Activated CD8-positive, alpha-beta memory T cell treated with anti-CD3 and anti-CD28 coated beads, Interleukin-2, amount 50 U/mL, for 4 hours (primary cell): ENCODE data around the gene IGFBP5.

Experiments used
- DNase-seq: peaks from one replicate; pipeline ENCODE4 v3.0.0-alpha.2; 2020

Gene IGFBP5

GRCh38 chr2:216687111-216687510, 8.2 kb downstream of the IGFBP5 start:
- DNase-seq: no peak

- no peak for DNase-seq
These were observed 9.9 kb downstream of the IGFBP5 start for GRCh38 chr2:216685327-216685875.

DNA sequence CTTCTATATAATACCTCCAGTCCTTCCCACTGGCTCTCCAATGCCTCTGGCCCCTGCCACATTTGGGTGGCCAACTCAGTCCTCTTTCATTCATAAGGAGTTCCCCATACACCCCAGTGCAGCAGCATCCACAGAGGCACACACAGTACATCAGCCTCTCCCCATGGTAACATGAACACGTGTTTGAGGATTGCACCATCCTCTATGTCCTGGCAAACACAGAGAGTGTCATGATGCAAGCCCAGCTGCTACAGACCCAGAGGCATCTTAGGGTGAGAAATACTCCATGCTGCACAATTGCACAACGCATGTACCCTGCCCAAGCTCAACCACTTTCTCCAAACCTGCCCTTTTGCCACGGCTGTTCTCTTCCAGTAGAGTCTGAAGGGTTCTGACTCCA, 11.5 kb downstream of the IGFBP5 start:
- no peak for DNase-seq

- DNase-seq: no peak
These were observed 13.7 kb downstream of the IGFBP5 start for GRCh38 chr2:216681683-216682082.

DNA sequence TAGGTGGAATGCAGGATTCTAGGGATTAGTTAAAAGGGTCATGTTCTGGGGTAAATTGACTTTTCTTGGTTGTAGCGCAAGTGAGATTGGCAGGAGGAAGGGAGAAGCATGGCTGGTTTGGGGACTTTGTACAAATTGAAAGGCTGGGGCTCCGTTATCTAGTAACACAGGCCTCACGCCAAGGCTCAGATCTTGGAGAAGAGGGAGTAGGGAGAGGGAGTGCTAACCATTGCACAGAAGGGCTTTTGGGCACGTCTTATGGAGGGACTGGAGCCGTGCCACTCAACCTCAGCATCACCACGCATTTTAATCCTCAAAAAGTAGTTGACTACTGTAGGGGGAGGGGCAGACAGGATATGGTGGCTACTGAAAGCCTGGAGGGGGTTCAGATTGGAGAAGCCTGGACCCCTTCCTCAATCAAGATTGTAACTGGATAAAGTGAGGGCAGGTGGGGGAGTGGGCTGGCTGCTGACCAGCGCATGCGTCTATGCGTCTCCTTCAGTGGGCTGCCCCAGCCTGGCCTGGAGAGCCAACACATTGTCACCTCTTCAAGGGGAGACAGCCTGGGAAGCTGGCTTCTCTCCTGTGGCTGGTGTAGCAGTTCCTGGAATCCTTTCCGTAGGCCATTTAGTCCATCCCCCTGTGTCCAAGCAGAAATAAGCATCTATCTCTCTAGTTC, 14.3 kb downstream of the IGFBP5 start:
- DNase-seq: no peak

- no peak for DNase-seq
These were observed 15.7 kb downstream of the IGFBP5 start for GRCh38 chr2:216679658-216680024.

DNA sequence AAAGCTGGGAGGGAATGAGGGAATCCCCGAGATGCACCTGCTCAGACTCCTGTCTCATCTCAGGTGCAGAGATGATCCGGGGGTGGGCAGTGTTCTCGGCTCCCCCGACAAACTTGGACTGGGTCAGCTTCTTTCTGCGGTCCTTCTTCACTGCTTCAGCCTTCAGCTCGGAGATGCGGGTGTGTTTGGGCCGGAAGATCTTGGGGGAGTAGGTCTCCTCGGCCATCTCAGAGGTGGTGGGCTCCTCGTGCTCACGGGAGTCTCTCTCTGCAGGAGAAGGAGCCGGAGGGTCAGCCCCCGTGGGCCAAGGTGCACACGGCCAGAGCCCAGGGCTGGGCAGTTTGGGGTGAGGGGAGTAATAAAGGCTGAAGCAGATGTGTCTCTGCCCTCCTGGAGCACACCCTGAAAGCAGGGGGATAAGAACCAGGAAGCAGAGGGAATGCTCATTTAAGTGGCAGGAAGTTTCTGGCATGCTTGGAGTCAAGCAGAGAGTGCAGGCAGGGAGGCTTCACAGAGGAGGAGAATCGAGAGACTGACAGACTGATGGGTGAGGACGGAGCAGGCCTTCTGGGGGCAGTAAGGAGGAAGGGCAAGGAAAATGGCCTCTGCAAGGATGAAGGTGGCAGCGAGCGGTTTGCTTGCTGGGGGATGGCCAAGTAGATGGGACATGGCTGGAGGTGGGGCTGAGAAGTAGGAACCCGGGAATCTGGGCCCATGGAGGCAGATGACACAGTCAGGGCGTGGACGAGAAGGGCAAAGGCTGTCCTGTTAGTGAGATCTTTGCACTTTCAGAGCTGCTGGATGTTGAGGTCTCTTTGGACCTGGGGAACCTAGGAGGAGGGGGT, 16.3 kb downstream of the IGFBP5 start:
- DNase-seq: no peak

DNA sequence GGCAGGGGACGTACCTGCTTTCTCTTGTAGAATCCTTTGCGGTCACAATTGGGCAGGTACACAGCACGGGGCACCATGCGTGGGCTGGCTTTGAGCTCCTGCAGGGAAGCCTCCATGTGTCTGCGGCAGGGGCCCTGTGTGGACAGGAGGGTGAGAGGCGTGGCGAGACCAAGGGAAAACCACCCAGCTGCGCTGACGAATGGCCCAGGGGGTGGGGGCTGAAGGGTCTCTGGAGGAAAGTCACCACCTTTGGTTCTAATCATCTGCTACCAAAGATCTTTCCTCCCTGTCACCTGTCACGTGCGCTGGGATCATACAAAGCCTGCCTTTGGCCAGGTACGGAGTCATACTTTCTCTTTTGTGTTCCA, 17.3 kb downstream of the IGFBP5 start:
- DNase-seq: no peak

DNA sequence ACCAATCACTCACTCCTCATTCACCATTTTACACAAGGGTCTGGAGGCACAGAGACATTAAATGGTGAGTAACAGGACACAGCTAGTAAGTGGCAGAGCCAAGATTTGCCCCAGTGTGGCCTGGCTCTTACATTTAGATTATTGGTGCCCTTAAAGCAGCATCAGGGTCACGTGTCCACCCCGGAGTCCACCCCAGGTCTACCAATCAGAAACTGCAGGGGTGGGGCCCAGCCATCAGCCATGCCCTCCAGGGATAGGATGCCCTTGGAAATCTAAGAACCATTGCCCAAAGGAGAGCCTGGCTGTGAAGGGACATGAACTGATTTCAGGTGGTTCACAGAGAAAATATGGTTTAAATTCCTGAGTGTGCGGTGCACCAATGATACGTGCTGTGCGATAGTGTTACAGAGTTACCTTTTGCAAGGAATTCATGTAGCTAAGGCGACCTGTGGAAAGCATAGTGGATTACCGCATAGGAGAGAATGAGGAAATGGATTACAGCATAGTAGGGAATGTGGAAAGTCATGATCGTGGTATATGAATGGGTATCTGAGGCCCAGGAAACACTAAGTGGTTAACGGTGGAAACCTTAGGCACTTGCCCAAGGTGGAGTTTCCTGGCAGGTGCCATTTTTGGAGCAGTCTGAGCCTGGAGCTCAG, 17.8 kb downstream of the IGFBP5 start:
- DNase-seq: no peak

DNA sequence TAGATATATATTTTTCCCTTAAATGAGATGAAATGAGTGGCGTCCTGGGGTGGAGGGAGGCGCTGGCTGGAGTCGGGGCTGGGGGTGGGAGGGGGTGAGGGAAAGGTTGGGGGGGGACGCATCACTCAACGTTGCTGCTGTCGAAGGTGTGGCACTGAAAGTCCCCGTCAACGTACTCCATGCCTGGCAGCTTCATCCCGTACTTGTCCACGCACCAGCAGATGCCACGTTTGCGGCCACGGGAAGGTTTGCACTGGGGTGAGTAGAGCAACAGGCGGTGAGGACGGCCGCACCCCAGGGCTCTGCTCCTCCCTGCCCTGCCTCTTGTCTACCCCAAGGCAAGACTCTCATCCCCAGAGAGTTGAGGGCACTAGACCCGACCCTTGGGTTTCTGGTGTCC, 18.7 kb downstream of the IGFBP5 start:
- no peak for DNase-seq

GRCh38 chr2:216674376-216674775, 21.0 kb downstream of the IGFBP5 start:
- DNase-seq: no peak

DNA sequence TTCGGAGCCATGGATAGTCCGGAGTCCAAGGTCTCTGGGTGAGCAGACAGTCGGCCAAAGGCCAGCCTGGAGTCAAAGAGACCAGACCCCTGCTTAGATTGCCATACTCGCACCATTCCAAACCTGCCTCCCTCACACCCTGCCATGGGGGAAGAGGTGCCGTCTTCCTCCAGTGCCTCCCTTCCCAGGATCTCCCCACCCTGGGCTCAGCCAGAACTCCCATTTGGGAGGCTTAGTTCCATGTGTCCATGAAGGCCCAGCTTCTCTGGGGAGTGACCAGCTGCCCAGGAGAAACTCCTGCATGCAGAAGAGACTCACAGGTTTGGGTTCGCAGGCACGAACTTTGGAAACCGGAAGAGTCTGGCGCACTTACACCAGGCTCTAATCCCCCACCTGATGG, 21.7 kb downstream of the IGFBP5 start:
- DNase-seq: no peak

DNA sequence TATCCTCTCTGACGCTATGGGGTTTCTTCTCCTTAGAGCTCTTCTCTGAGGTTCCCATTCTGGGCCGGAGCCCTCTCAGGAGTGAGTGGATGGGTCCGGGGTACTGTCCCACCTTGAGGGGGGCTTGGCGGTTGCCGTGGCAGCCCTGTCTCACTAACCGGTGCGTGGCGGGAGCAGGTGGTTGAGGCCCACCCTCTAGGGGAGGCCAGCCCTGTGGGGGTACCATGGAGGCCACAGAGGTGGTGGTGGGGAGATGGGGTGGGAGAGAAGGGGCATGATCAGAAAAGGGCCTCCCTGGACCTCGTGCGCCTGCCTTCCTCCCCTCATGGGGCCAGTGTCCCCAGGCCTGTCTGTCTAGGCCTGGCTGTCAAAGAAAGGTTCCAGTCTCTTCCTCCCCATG, 22.3 kb downstream of the IGFBP5 start:
- DNase-seq: no peak

DNA sequence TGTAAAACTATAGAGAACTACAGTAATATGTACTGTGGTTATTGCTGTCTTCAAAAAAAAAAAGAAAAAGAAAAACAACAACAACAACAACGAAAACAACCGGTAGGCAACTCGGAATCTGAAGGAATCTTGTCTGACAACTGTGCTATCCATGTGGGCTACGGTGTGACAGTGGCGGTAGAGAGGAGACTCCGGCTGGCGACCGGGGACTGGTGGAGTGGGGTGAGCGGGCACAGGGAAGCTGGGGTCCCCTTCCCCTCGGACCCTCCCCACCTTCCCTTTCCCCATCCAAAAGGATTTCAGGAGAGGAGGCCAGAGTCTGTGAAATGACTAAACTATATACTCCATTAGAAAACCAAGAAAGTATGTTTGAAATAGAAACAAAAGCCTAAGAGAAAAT, 22.9 kb downstream of the IGFBP5 start:
- DNase-seq: no peak

GRCh38 chr2:216671791-216672343, 23.5 kb downstream of the IGFBP5 start:
- no peak for DNase-seq

DNA sequence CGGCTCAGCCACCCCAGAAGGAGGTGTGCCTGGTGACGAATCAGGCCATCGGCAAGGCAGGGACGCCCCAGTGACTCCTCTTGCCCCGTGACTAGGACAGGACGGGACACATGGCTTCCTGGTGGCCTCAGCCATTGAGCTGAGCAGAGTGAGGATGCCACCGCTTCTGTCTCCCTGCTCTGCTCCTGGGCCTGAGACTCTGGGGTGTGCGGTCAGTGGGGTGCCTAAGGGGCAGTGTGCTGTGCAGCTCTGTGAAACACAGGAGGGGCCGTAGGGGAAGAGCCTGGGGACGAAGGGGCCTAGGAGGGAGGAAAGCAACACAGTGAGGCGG, 24.3 kb downstream of the IGFBP5 start:
- DNase-seq: no peak

- no peak for DNase-seq
These were observed 24.9 kb downstream of the IGFBP5 start for GRCh38 chr2:216670266-216671080.

- DNase-seq: peak; percentile 65
These were observed 28.7 kb downstream of the IGFBP5 start for GRCh38 chr2:216666461-216667233.

GRCh38 chr2:216665717-216666116, 29.6 kb downstream of the IGFBP5 start:
- no peak for DNase-seq

DNA sequence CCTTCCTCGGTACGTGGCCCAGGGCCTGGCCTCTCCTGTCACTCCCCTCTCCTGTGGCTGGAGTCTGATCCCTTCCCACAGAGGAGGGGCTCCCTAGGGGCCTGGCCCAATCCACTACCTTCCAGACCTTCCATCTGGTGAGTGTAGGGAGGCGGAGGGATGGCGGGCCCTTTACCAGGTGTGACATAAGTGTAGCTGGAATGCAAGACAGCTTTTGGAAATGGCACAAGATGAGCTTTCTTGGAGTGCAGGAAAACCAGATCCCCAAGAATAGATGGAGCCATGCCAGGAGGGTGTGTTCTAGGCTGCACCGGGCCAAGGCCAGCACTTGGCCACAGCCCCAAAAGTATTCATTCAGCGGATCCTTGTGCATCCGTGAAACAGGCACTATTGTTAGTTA, 30.1 kb downstream of the IGFBP5 start:
- DNase-seq: no peak

- DNase-seq: no peak
These were observed 30.7 kb downstream of the IGFBP5 start for GRCh38 chr2:216664593-216665034.

DNA sequence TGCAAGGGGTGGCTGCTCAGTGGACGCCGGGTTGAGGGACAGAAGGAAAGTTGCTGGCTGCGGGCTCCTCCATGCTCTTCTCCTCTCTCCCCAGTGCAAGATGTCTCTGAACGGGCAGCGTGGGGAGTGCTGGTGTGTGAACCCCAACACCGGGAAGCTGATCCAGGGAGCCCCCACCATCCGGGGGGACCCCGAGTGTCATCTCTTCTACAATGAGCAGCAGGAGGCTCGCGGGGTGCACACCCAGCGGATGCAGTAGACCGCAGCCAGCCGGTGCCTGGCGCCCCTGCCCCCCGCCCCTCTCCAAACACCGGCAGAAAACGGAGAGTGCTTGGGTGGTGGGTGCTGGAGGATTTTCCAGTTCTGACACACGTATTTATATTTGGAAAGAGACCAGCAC, 31.5 kb downstream of the IGFBP5 start:
- DNase-seq: no peak
